ENCODE results near the gene IST1. TPM values are rescaled to one million over a fixed set of nuclear protein-coding genes. Genes with fewer than 3 reads are reported as not detected.

Gene IST1
- total RNA-seq (120 and 139 TPM in 2 replicates), polyA plus RNA-seq (174 and 221 TPM in 2 replicates), polyA minus RNA-seq (ENCODE audit: low replicate concordance) (59.2 and 138 TPM in 2 replicates)
- polyA plus RNA-seq (2012) = 84.6 and 104 TPM in 2 replicates

DNA sequence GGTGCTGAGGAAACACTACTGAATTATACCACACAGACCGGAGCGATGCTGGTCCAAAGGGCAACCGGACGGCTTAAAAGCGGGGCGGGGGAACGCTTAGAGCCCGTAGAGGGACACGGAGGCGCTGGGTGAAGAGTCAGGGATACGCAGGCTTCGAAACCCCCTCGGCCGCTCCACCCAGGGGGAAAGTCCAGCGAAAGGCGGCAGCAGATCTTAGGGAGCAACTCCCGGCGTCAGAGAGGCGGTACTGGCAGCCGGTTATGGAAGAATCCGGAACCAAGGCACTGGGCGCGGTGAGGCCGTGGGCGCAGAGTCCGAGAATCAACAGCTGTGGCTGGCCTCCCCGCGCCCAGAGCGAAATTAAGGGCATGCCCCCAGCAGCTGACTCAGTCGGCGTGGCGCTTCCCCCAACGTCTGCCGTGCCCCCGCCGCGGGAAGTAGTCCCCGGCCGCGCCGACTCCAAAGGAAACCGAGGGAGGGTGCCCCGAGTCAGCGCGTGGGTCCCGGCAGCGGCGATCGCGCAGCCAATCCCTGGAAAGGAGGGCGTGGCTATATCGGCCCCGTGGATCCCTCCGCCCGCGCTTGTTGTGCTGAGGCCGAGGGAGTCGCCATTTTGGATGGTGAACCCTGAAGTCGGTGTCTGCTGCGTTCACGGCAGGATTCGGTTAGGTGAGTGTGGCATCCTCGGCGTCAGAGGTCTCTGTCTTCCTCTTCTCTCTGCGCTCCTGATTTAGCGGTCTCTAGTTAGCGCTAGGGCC lies at the start of gene IST1:
TSS of gene IST1 (plus strand) at position 611 of the 758 bp plus-strand sequence. CDS start 20,110 bp downstream, outside the sequence.
- Histone ChIP-seq H3K4me2 (ENCODE audit: extremely low read depth, insufficient read depth, low read length) (peak within 1 kb of the TSS; percentile 91), H4K20me1 (ENCODE audit: control insufficient read depth, extremely low read depth, insufficient read depth, low read length) (no peaks in the 10 kb centered on the region), H3K9ac (ENCODE audit: insufficient read depth, low read length) (peak within 1 kb of the TSS; percentile 99), H3K27ac (ENCODE audit: insufficient read depth, low read length) (peak within 1 kb of the TSS; percentile 99), H2AFZ (ENCODE audit: low read length) (peak within 1 kb of the TSS; percentile 52), H3K36me3 (ENCODE audit: control insufficient read depth, insufficient read depth, low read length) (no peaks in the 10 kb centered on the region), H3K4me1 (ENCODE audit: control insufficient read depth, extremely low read depth, insufficient read depth, low read length) (peaks cover 3% of the 10 kb centered on the region), H3K4me3 (replicated peaks in 1 of 4; ENCODE audit: control extremely low read depth in 1 of 4, insufficient read depth in 1 of 4, low read depth in 3 of 4, low read length in 4 of 4) (peak within 1 kb of the TSS; percentile 88 to 100 (median 96)), H3K79me2 (ENCODE audit: control insufficient read depth, insufficient read depth, low read length) (peaks cover 47% of the 10 kb centered on the region), H3K27me3 (ENCODE audit: control insufficient read depth, insufficient read depth, low read length) (no peaks in the 10 kb centered on the region), H3K9me3 (ENCODE audit: control insufficient read depth, insufficient read depth, low read depth, low read length) (no peaks in the 10 kb centered on the region)
- TF ChIP-seq, protein P1, sequence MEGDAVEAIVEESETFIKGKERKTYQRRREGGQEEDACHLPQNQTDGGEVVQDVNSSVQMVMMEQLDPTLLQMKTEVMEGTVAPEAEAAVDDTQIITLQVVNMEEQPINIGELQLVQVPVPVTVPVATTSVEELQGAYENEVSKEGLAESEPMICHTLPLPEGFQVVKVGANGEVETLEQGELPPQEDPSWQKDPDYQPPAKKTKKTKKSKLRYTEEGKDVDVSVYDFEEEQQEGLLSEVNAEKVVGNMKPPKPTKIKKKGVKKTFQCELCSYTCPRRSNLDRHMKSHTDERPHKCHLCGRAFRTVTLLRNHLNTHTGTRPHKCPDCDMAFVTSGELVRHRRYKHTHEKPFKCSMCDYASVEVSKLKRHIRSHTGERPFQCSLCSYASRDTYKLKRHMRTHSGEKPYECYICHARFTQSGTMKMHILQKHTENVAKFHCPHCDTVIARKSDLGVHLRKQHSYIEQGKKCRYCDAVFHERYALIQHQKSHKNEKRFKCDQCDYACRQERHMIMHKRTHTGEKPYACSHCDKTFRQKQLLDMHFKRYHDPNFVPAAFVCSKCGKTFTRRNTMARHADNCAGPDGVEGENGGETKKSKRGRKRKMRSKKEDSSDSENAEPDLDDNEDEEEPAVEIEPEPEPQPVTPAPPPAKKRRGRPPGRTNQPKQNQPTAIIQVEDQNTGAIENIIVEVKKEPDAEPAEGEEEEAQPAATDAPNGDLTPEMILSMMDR (conservative IDR thresholded peaks at IDR 0.05 in 1 of 2, IDR thresholded peaks at IDR 0.05 in 1 of 2; ENCODE audit: low read depth in 1 of 2, low read length in 2 of 2) = no peak
- TF ChIP-seq EZH2 (IDR thresholded peaks at IDR 0.05; ENCODE audit: low read length, missing control alignments) = no peak
- DNase-seq (ENCODE audit: low read depth in 2 of 2) = peak; percentile 99 to 100

- Histone ChIP-seq H3K27me3 (ENCODE audit: control insufficient read depth, insufficient read depth, low read length) (no peaks in the 10 kb centered on the region), H3K4me3 (replicated peaks in 1 of 4; ENCODE audit: control extremely low read depth in 1 of 4, insufficient read depth in 1 of 4, low read depth in 3 of 4, low read length in 4 of 4) (peak within 1 kb of the TSS; percentile 97 to 98 (median 97)), H4K20me1 (ENCODE audit: control insufficient read depth, extremely low read depth, insufficient read depth, low read length) (no peaks in the 10 kb centered on the region), H2AFZ (ENCODE audit: low read length) (peak within 1 kb of the TSS; percentile 60), H3K4me1 (ENCODE audit: control insufficient read depth, extremely low read depth, insufficient read depth, low read length) (peaks cover 6% of the 10 kb centered on the region), H3K36me3 (ENCODE audit: control insufficient read depth, insufficient read depth, low read length) (peaks cover 9% of the 10 kb centered on the region), H3K4me2 (ENCODE audit: extremely low read depth, insufficient read depth, low read length) (peak within 1 kb of the TSS; percentile 99), H3K9ac (ENCODE audit: insufficient read depth, low read length) (peak within 1 kb of the TSS; percentile 95), H3K9me3 (ENCODE audit: control insufficient read depth, insufficient read depth, low read depth, low read length) (no peaks in the 10 kb centered on the region), H3K79me2 (ENCODE audit: control insufficient read depth, insufficient read depth, low read length) (peaks cover 23% of the 10 kb centered on the region), H3K27ac (ENCODE audit: insufficient read depth, low read length) (peak within 1 kb of the TSS; percentile 86)
- no peak for TF ChIP-seq EZH2 (IDR thresholded peaks at IDR 0.05; ENCODE audit: low read length, missing control alignments)
- TF ChIP-seq, protein P1 (conservative IDR thresholded peaks at IDR 0.05 in 1 of 2, IDR thresholded peaks at IDR 0.05 in 1 of 2; ENCODE audit: low read depth in 1 of 2, low read length in 2 of 2) = no peak
- DNase-seq (ENCODE audit: low read depth in 2 of 2) = peak; percentile 88 to 93
Observed at GRCh38 chr16:71845639-71846430, 49.5 kb upstream of the IST1 start, which contains the start of gene ATXN1L. Gene ATXN1L (plus strand): TSS chr16:71845976. CDS start chr16:71849741, 3,765 bp downstream.

GRCh38 chr16:71846431-71846830 lies 48.9 kb upstream of the IST1 start:
- peak overlapping the region; percentile 97 to 98 (median 97) for H3K4me3 ChIP-seq (replicated peaks in 1 of 4; ENCODE audit: control extremely low read depth in 1 of 4, insufficient read depth in 1 of 4, low read depth in 3 of 4, low read length in 4 of 4)
- no peaks in the 10 kb centered on the region for H3K9me3 ChIP-seq (ENCODE audit: control insufficient read depth, insufficient read depth, low read depth, low read length)
- peak overlapping the region; percentile 86 for H3K27ac ChIP-seq (ENCODE audit: insufficient read depth, low read length)
- H3K27me3 ChIP-seq (ENCODE audit: control insufficient read depth, insufficient read depth, low read length) = no peaks in the 10 kb centered on the region
- peak overlapping the region; percentile 95 for H3K9ac ChIP-seq (ENCODE audit: insufficient read depth, low read length)
- peaks cover 6% of the 10 kb centered on the region for H3K4me1 ChIP-seq (ENCODE audit: control insufficient read depth, extremely low read depth, insufficient read depth, low read length)
- peak overlapping the region; percentile 48 for H2AFZ ChIP-seq (ENCODE audit: low read length)
- peak overlapping the region; percentile 99 for H3K4me2 ChIP-seq (ENCODE audit: extremely low read depth, insufficient read depth, low read length)
- peaks cover 14% of the 10 kb centered on the region for H3K36me3 ChIP-seq (ENCODE audit: control insufficient read depth, insufficient read depth, low read length)
- H3K79me2 ChIP-seq (ENCODE audit: control insufficient read depth, insufficient read depth, low read length) = peaks cover 23% of the 10 kb centered on the region
- no peaks in the 10 kb centered on the region for H4K20me1 ChIP-seq (ENCODE audit: control insufficient read depth, extremely low read depth, insufficient read depth, low read length)
- peak; percentile 11 to 20 for DNase-seq (ENCODE audit: low read depth in 2 of 2)
- no peak for TF ChIP-seq EZH2 (IDR thresholded peaks at IDR 0.05; ENCODE audit: low read length, missing control alignments)
- TF ChIP-seq, protein P1 (conservative IDR thresholded peaks at IDR 0.05 in 1 of 2, IDR thresholded peaks at IDR 0.05 in 1 of 2; ENCODE audit: low read depth in 1 of 2, low read length in 2 of 2) = no peak

Data from fibroblast of lung (primary cell).